NOMO-1 treated with dmso at 0.1 percent for 144 hours (cell line): ENCODE results near the gene COL27A1.

Source experiments
- DNase-seq: peaks from one replicate; lab custom pipeline; 2025; ENCODE audit not compliant: unreplicated experiment; lab: John Stamatoyannopoulos, UW

Gene COL27A1

DNA sequence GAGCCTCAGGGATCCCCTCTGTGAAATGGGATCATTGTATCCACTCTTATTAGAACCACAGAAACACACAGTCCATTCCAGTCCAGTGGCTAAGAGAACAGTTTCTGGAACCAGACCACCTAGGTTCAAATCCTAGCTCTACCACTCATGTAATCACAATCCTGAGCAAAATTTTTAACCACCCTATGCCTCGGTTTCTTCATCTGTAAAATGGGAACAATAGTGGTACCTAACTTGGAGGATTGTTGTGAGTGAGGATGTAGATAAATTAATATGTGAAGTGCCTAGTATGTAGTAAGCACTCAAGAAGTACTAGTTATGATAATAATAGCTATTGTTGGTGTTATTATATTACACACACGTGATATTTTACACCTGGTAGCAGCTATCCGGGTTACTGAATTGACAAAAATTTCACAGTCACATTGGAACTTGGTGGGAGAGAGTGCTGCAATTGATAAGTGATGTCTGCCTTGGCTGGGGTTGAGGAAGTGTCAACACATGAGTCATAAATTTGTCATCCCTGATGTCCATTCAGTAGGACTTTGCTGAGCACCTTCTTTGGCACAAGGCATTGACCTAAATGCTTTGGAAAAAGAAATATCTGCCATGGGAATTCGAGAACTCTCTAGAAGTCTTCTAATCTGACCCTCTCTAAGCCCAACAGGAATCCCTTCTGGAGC, 68.4 kb downstream of the COL27A1 start:
- no peak for DNase-seq

- DNase-seq: no peak
Measured at GRCh38 chr9:114224247-114224610, 68.9 kb downstream of the COL27A1 start.

GRCh38 chr9:114225561-114226212, 70.3 kb downstream of the COL27A1 start:
- no peak for DNase-seq

- DNase-seq: no peak
Measured at GRCh38 chr9:114226246-114227055, 71.1 kb downstream of the COL27A1 start.

GRCh38 chr9:114227288-114228015, 72.1 kb downstream of the COL27A1 start:
- DNase-seq: no peak

DNA sequence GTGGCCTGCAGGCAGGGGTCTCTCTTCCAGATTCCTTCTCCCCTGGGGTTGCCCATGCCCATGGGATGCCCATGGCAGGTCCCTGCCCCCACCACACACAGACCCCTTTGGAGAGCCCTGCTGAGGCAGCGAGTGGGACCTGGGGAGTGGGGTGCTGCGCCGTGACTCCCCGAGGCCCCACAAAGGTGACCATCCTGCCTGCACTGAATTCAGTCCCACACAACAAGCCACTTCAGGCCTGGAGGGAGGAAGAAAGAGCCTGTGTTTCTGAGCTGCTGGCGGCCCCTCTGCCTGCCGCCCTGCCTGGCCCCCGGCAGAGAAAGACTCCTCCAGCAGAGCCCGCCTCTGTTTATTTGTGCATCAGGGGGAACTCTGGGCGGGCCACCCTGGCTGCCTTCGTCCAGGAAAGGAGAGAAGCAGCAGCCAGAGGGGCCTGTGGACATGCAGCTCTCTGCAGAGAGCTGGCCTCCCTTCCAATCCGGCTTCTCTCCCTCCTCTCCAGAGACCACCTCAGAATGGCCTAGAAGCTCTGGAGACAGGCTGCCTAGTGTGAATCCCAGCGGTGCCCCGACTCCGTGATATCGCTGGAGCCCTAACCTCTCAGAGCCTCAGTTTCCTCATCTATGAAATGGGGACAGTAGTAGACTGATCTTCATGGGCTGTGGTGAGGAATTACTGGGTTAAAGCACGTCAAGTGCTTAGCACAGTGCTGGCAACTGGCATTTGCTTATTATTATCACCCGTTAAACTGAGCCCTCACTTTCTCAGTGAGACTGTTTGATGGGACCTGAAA, 72.9 kb downstream of the COL27A1 start:
- DNase-seq: no peak

- no peak for DNase-seq
Measured at GRCh38 chr9:114229295-114229694, 74.0 kb downstream of the COL27A1 start.

- DNase-seq: no peak
Measured at GRCh38 chr9:114230068-114230467, 74.7 kb downstream of the COL27A1 start.

GRCh38 chr9:114231273-114231672, 75.9 kb downstream of the COL27A1 start:
- no peak for DNase-seq

- no peak for DNase-seq
Measured at GRCh38 chr9:114231719-114232449, 76.5 kb downstream of the COL27A1 start.

DNA sequence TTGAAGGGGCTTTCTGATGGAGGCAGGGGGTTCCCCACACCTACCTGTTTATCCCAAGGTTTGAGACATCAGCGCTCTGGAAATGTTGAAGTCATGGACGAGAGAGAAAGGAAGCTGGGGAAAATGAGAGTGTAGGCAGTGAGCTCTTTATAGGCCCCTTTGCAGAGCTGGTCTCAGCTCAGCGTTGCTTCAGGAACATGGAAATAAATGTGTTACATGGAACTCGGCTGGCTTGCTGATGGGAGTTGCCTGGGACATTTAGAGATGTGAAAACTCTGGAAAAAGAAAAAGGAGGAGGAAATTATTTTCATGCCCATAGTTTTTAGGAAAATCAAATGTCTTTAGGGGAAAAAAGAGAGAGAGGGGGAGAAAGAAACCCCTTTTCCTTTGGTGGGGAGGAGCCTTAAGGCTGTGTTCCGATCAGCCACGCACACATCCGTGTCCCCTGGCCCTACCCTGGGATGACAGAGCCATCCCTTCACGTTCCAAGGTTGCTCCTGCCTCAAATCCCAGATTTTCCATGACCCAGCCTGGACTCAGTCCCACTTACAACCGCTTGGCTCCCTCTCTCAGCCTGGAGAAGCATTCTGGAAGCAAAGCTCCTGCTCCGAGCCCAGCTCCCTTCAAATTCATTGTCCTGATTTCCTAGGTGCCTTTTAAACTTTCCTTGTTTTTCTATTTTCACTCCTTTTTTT, 78.3 kb downstream of the COL27A1 start:
- no peak for DNase-seq

DNA sequence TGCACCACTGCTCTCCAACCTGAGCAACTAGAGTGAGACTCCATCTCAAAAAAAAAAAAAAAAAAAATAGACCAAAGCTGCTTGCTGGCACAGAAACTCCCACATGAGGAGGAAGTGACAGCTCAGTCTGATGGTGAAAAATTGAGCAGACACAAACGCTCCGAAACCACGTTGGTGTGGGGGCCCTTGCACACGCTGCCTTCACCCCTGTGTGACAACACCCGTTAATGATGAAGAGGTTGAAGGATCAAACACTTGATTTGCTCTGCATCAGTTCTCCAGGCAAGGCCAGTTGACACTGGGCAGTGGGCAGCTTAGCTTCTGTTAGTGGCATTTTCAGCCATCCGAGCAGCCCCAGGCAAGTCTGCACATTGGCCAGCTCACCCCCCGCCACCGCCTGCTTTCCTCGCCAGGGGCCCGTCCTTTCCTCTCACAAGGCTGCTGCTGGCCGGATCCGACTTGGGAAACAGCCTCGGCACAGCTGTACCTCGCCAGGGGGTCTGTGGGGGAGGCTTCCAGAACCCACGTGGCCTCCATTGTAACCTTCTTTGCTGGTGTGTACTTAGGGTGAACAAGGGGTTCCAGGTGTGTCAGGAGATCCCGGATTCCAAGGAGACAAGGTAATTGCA, 79.8 kb downstream of the COL27A1 start:
- DNase-seq: no peak

GRCh38 chr9:114236391-114237138, 81.2 kb downstream of the COL27A1 start:
- no peak for DNase-seq

GRCh38 chr9:114237247-114237646, 81.9 kb downstream of the COL27A1 start:
- DNase-seq: no peak

GRCh38 chr9:114237781-114238180, 82.4 kb downstream of the COL27A1 start:
- no peak for DNase-seq

- no peak for DNase-seq
Measured at GRCh38 chr9:114238472-114238871, 83.1 kb downstream of the COL27A1 start.

DNA sequence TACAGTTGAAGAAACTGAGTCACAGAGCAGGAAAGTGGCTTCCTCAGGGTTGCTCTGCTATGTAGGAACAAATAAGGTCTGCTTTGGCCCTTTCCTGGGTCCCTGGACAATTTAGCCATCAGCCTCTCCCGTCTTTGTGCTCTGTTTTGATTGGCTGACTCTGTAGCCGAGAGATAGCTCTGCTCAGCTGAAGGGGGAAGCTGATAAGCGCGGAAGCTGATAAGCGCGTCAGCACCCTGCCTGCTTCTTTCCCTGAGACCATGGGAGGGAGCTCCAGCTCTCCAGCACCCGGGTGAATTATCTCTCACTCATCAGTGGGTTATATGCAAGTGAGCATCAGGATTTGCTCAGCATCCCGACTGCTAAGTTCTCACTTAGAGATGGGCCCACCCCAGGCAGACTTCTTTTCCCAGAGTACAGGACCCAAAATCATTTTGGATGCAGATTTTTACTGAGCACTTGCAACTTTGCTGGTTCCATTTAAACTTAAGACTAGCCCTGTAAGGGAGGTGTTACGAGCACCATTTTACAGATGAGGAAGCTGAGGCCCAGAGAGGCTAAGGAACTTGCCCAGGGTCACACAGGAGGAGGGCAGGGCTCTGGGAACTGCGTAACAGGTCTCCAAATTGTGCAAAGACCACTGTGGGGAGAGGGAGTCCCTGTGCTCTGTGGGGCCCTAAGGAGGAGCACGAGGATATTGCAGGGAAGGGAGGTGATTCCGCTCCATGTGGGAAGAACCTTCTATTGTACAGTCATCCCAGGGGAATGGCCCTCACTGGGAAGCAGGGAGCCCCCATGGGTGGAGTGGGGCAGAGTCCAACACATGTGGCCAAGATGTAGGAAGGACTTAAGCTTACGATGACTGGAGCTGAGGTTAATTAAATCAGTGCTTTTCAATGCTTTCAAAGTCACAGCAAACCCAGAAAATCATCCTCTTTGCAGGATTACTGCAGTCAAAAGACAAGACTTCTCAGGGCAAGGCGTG, 83.8 kb downstream of the COL27A1 start:
- no peak for DNase-seq
